Smooth muscle cell (in vitro differentiated cells): ENCODE results near the gene EFNB2. TPM values are rescaled to one million over a fixed set of nuclear protein-coding genes. Genes with fewer than 3 reads are reported as not detected.

Source experiments
- DNase-seq: peaks from one replicate; lab custom pipeline; 2025; ENCODE audit not compliant: unreplicated experiment; lab: John Stamatoyannopoulos, UW
- H2AFZ ChIP-seq: fragments of 200-600 bp; sonication (generic); 2 replicates; pipeline ENCODE4 v1.6.0; 2016; ENCODE audit warnings: antibody characterized with exemption, low read depth, mild to moderate bottlenecking
- H3F3A ChIP-seq: fragments of 200-600 bp; sonication (generic); 2 replicates; pipeline ENCODE4 v1.6.0; 2017; ENCODE audit warnings: antibody characterized with exemption, low read depth
- H3K27ac ChIP-seq: fragments of 200-600 bp; sonication (generic); 2 replicates; pipeline ENCODE4 v1.5.1; 2016; ENCODE audit warnings: low read depth, mild to moderate bottlenecking
- H3K27me3 ChIP-seq: fragments of 200-600 bp; sonication (generic); 2 replicates; pipeline ENCODE4 v1.6.1; 2016; ENCODE audit warnings: low read depth, mild to moderate bottlenecking
- H3K36me3 ChIP-seq: fragments of 200-600 bp; sonication (generic); 2 replicates; pipeline ENCODE4 v1.5.1; 2016; ENCODE audit warnings: low read depth
- H3K4me1 ChIP-seq: fragments of 200-600 bp; sonication (generic); 2 replicates; pipeline ENCODE4 v1.5.1; 2016; ENCODE audit warnings: low read depth
- H3K4me2 ChIP-seq: fragments of 200-600 bp; sonication (generic); 2 replicates; pipeline ENCODE4 v1.6.0; 2016; ENCODE audit warnings: mild to moderate bottlenecking
- H3K4me3 ChIP-seq: fragments of 200-600 bp; sonication (generic); 2 replicates; pipeline ENCODE4 v1.5.1; 2016; ENCODE audit warnings: mild to moderate bottlenecking
- H3K79me2 ChIP-seq: fragments of 200-600 bp; sonication (generic); 2 replicates; pipeline ENCODE4 v1.6.0; 2016; ENCODE audit warnings: low read depth, mild to moderate bottlenecking
- H3K9ac ChIP-seq: fragments of 200-600 bp; sonication (generic); 2 replicates; pipeline ENCODE4 v1.6.0; 2016; ENCODE audit warnings: low read depth
- H3K9me3 ChIP-seq: fragments of 200-600 bp; sonication (generic); replicated peaks from 2 replicates; pipeline ENCODE4 v1.5.1; 2016; ENCODE audit warnings: low read depth
- H4K20me1 ChIP-seq: fragments of 200-600 bp; sonication (generic); 2 replicates; pipeline ENCODE4 v1.6.0; 2016; ENCODE audit warnings: low read depth
- WGBS: methylation state at CpG from one replicate; pipeline ENCODE4 v1.1.7; 2016; ENCODE audit warnings: low lambda C conversion rate; 5-methylcytosine and 5-hydroxymethylcytosine counted together
- polyA plus RNA-seq: library from polyadenylated mRNA; unstranded; fragments of >200 nt; fragmentation: Nextera tagmentation; extraction: Ambion mirVana; gene quantifications from 2 replicates; pipeline ENCODE4 v1.2.1, GENCODE V29; 2016
- total RNA-seq: library from RNA; depleted of rRNA; stranded (reverse); fragments of >200 nt; gene quantifications from 2 replicates; pipeline ENCODE4 v1.2.3, GENCODE V29; 2014
- TF ChIP-seq, protein P1 (sequence below): fragments of 200-600 bp; sonication (generic); IDR thresholded peaks from 2 replicates; pipeline ENCODE4 v1.5.1; 2017; ENCODE audit warnings: borderline replicate concordance, mild to moderate bottlenecking, antibody characterized with exemption; ENCODE audit not compliant: insufficient read depth, poor library complexity, severe bottlenecking

EFNB2 gene
- total and polyA plus RNA-seq, 2 experiments from 2014 or later = 15.5 to 42.0 TPM

DNA sequence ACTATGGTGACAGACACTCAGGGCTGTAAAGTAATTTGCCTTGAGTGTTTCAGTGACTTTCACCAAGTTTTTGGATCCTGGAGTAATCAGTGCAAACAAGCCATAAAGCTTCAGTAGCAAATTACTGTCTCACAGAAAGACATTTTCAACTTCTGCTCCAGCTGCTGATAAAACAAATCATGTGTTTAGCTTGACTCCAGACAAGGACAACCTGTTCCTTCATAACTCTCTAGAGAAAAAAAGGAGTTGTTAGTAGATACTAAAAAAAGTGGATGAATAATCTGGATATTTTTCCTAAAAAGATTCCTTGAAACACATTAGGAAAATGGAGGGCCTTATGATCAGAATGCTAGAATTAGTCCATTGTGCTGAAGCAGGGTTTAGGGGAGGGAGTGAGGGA is 23.1 kb upstream of the EFNB2 start:
- Histone ChIP-seq H3K36me3 (peaks cover 23% of the 10 kb centered on the region), H4K20me1 (peaks cover 100% of the 10 kb centered on the region), H3K9me3 (no peaks in the 10 kb centered on the region)

DNA sequence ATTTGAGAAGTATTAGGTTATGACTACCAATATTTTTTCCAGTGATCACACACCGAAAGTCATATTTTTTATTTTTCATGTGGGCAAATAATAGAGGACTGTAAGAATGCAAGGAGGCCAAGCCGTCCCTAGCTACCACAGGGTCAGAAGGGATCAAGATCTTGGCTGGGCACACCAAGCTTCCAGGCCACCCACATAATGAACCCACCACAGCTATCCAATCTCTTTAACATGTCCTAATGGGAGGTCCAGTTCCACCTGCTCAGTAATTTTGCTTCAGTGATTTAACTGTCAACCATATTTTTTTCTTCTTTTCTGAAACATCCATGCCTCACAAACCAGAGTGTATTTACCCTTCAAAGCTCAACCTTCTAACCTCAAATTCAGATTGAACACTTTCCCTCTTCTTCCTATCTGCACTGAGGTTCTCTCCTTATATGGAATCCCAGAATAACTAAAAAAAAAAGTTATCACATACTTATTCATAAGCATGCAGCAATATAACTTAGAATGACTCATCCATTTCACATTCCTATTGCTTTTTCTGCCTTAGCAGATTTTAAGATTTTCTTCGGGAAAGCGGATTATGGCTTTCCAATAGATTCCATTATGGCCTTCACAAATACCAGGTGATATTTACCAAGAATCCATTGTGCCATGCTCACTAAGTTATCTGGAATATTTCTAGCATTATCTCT is 20.3 kb upstream of the EFNB2 start:
- no peaks in the 10 kb centered on the region for H3K27me3 ChIP-seq
- no peaks in the 10 kb centered on the region for H3F3A ChIP-seq
- 94% methylated on average over 4 of the region's 4 CpGs for WGBS
- H2AFZ ChIP-seq = no peak overlapping the region
- no peak overlapping the region for H3K9ac ChIP-seq
- H4K20me1 ChIP-seq = peaks cover 100% of the 10 kb centered on the region
- peaks cover 14% of the 10 kb centered on the region for H3K4me1 ChIP-seq
- no peak overlapping the region for H3K4me2 ChIP-seq
- TF ChIP-seq, protein P1, sequence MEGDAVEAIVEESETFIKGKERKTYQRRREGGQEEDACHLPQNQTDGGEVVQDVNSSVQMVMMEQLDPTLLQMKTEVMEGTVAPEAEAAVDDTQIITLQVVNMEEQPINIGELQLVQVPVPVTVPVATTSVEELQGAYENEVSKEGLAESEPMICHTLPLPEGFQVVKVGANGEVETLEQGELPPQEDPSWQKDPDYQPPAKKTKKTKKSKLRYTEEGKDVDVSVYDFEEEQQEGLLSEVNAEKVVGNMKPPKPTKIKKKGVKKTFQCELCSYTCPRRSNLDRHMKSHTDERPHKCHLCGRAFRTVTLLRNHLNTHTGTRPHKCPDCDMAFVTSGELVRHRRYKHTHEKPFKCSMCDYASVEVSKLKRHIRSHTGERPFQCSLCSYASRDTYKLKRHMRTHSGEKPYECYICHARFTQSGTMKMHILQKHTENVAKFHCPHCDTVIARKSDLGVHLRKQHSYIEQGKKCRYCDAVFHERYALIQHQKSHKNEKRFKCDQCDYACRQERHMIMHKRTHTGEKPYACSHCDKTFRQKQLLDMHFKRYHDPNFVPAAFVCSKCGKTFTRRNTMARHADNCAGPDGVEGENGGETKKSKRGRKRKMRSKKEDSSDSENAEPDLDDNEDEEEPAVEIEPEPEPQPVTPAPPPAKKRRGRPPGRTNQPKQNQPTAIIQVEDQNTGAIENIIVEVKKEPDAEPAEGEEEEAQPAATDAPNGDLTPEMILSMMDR = no peak
- no peak overlapping the region for H3K4me3 ChIP-seq
- DNase-seq = no peak
- H3K9me3 ChIP-seq = no peaks in the 10 kb centered on the region
- no peak overlapping the region for H3K27ac ChIP-seq
- H3K36me3 ChIP-seq = peaks cover 23% of the 10 kb centered on the region
- peaks cover 100% of the 10 kb centered on the region for H3K79me2 ChIP-seq

More for the DNA sequence above, 23.1 kb upstream of the EFNB2 start:
- H3K9ac ChIP-seq = no peak overlapping the region
- H3F3A ChIP-seq = no peaks in the 10 kb centered on the region
- H3K4me1 ChIP-seq = peaks cover 32% of the 10 kb centered on the region
- H3K27me3 ChIP-seq = no peaks in the 10 kb centered on the region
- no peak overlapping the region for H3K4me3 ChIP-seq
- peaks cover 100% of the 10 kb centered on the region for H3K79me2 ChIP-seq
- DNase-seq = no peak
- TF ChIP-seq, protein P1 = no peak
- H3K4me2 ChIP-seq = no peak overlapping the region
- H3K27ac ChIP-seq = no peak overlapping the region
- H2AFZ ChIP-seq = no peak overlapping the region

GRCh38 chr13:106551751-106552150 is 16.3 kb upstream of the EFNB2 start:
- H3K79me2 ChIP-seq = peaks cover 96% of the 10 kb centered on the region
- H4K20me1 ChIP-seq = peaks cover 100% of the 10 kb centered on the region
- no peaks in the 10 kb centered on the region for H3K9me3 ChIP-seq
- DNase-seq = no peak
- no peak overlapping the region for H3K4me3 ChIP-seq
- H3K4me1 ChIP-seq = no peaks in the 10 kb centered on the region
- TF ChIP-seq, protein P1 = no peak
- no peak overlapping the region for H2AFZ ChIP-seq
- H3K27me3 ChIP-seq = no peaks in the 10 kb centered on the region
- peaks cover 6% of the 10 kb centered on the region for H3F3A ChIP-seq
- H3K9ac ChIP-seq = no peak overlapping the region
- peaks cover 22% of the 10 kb centered on the region for H3K36me3 ChIP-seq
- 91% methylated on average over 3 of the region's 3 CpGs for WGBS
- no peak overlapping the region for H3K4me2 ChIP-seq
- H3K27ac ChIP-seq = no peak overlapping the region

DNA sequence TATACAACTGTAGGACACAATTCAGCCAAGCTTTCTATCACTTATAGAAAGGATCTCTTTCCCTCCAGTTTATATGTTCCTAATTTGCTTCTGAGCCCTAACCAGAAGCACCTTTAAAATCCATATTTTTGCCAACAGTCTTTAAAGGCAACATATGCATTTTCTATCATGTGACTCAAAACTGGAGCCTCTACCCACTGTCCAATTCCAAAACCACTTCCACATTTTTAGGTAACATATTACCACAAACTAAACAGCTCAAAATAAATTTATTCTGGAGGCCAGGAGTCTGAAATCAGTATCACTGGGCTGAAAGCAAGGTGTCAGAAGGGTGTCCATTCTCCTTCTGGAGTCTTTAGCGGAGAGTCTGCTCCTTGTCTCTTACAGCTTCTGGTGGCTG is 15.9 kb upstream of the EFNB2 start:
- peaks cover 100% of the 10 kb centered on the region for H4K20me1 ChIP-seq

More for the DNA sequence above, 15.9 kb upstream of the EFNB2 start:
- Histone ChIP-seq H3K4me3 (no peak overlapping the region), H3K27ac (no peak overlapping the region), H3K79me2 (peaks cover 94% of the 10 kb centered on the region), H3K36me3 (peaks cover 18% of the 10 kb centered on the region), H3K27me3 (no peaks in the 10 kb centered on the region), H3F3A (peaks cover 6% of the 10 kb centered on the region), H2AFZ (no peak overlapping the region), H3K4me2 (no peak overlapping the region), H3K9ac (no peak overlapping the region), H3K4me1 (no peaks in the 10 kb centered on the region), H3K9me3 (no peaks in the 10 kb centered on the region)
- TF ChIP-seq, protein P1 = no peak
- DNase-seq = no peak
- 95% methylated on average over 1 of the region's 1 CpG for WGBS
